SH-SY5Y (cell line): ENCODE measurements around the gene KDM1B.

ENCODE experiments used
- GATA2 ChIP-seq: IDR thresholded peaks from 2 replicates; pipeline ENCODE4 v1.6.1; 2011; ENCODE audit warnings: mild to moderate bottlenecking, low read depth, low read length
- GATA3 ChIP-seq: IDR thresholded peaks from 2 replicates; pipeline ENCODE4 v1.6.1; 2011; ENCODE audit warnings: low read depth, mild to moderate bottlenecking, low read length, moderate library complexity

KDM1B gene

GRCh38 chr6:18166312-18167036 is 11.3 kb downstream of the KDM1B start:
- TF ChIP-seq GATA3 (no peak), GATA2 (no peak)

- no peak for TF ChIP-seq GATA2
- no peak for TF ChIP-seq GATA3
Measured at GRCh38 chr6:18168264-18168663, 13.0 kb downstream of the KDM1B start.

- TF ChIP-seq GATA3: no peak
- TF ChIP-seq GATA2: no peak
Measured at GRCh38 chr6:18171871-18172270, 16.6 kb downstream of the KDM1B start.

DNA sequence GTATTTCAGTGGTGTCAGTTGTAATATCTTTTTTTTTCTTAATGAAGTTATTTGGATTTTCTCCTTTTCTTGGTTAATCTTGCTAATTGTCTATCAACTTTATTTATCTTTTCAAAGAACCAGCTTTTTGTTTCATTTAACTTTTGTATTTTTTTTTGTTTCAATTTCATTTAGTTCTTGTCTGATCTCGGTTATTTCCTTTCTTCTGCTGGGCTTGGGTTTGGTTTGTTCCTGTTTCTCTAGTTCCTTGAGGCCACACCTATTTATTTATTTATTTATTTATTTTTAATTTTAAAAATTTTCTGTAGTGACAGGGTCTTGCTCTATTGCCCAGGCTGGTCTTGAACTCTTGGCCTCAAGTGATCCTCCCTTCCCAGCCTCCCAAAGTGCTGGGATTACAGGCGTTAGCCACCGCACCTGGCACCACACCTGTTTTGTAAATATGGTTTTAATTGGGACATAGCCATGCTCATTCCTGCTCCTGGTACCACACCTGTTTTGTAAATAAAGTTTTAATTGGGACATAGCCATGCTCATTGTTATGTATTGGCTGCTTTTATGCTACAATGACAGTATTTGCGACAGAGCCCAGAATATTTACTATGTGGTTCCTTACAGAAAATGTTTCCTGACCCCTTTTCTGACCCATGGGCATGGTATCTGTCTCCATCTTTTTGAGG is 22.2 kb downstream of the KDM1B start:
- TF ChIP-seq GATA3 (no peak), GATA2 (no peak)

GRCh38 chr6:18178960-18179615 is 23.9 kb downstream of the KDM1B start:
- TF ChIP-seq GATA3: no peak
- no peak for TF ChIP-seq GATA2

DNA sequence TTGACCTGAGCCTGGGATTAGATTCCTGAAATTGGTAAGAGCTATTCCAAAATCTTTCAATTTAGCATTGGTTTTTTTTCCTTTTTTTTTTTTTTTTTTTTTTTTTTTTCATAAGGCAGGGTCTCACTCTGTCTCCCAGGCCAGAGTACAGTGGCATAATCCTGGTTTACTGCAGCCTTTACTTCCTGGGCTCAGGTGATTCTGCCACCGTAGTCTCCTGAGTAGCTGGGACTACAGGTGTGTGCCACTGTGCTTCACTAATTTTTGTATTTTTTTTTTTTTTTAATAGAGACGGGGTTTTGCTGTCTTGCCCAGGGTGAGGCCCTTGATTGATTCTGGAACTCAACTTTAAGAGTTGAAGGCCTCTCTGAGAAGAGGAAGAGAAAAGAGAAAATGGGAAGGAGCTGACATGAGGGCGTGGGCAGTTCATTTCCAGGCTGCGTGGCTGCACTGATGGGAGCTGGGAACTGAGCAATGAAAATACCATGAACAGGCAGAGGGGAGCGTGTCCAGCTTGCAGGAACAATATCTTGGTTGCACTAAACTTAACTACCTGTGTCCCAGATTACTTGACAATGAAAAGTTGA is 24.6 kb downstream of the KDM1B start:
- TF ChIP-seq GATA3: no peak
- TF ChIP-seq GATA2: no peak

GRCh38 chr6:18182568-18182967 is 27.3 kb downstream of the KDM1B start:
- TF ChIP-seq GATA2 (no peak), GATA3 (no peak)

DNA sequence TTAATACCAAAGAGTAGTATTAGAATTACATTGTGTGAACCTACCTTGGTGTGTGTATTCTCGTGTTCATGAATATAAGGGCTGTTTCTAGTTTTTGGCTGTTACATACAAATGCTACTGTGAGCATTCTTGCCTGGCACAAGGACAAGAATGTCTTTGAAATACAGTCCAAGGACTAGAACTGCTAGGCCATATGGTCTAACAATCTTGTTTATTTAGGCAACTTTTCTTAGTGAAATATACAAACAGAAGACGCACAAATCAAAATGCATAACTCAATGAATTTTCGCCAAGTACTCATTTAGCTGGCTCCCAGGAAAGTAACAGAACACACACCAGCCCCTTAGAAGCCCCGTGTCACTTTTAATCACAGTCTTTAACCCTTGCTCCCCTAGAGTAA is 28.5 kb downstream of the KDM1B start:
- TF ChIP-seq GATA2 (no peak), GATA3 (no peak)

- TF ChIP-seq GATA2 (no peak), GATA3 (no peak)
Measured at GRCh38 chr6:18185624-18186023, 30.4 kb downstream of the KDM1B start.

DNA sequence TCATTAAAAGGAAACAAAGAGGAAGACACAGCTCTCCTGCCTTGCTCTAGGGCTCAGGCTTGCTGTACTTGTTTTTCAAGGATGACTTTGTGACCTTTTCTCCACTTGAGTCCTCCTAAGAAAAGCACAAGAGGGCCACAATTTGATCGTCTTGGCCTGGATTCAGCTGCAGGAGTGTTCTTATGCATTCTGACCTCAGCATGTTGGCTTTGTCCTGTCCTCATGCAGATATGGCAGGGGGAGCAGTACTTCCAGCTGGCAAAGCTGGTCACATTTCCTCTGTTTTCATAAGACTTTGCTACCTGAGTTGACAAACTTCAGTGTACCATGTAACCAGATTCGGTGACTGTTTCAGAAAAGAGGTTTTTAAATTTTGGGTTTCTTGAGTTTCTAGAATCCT is 30.8 kb downstream of the KDM1B start:
- no peak for TF ChIP-seq GATA2
- no peak for TF ChIP-seq GATA3

DNA sequence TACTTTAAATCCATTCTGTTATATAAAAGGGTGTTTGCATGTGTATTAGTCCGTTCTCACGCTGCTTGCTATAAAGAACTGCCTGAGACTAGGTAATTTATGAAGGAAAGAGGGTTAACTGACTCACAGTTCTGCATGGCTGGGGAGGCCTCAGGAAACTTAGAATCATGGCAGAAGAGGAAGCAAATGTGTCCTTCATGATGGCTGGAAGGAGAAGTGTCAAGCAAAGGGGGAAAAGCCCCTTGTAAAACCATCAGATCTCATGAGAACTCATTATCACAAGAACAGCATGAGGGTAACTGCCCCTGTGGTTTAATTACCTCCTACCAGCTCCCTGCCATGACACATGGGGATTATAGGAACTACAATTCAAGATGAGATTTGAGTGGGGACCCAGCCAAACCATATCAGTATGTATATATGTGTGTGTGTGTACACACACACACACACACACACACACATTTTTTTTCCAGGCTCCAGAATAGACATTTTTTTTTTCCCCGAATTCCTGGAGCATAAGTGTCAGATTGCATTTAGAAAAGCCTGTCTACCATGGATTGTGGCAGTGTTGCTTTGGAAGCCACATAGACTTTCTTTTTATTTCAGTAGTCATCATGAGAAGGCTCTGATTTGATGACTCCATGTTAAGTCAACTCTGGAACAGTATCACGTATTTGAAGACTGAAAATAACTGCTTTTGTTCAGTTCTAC is 31.5 kb downstream of the KDM1B start:
- no peak for TF ChIP-seq GATA3
- no peak for TF ChIP-seq GATA2

DNA sequence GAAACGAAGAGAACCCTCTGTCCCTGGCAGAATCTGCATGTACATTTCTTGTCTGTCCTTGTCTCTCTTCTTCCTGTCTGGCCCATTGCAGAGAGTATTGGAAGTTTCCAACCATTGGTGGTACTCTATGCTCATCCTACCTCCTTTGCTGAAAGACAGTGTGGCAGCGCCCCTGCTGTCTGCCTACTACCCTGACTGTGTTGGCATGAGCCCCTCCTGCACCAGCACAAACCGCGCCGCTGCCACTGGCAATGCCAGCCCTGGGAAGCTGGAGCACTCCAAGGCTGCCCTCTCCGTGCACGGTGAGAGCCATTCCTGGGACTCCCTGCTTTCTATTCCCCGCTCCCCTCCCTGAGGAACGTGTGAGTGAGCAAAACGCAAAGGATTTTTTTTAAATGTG is 32.5 kb downstream of the KDM1B start:
- TF ChIP-seq GATA2: no peak
- TF ChIP-seq GATA3: no peak

DNA sequence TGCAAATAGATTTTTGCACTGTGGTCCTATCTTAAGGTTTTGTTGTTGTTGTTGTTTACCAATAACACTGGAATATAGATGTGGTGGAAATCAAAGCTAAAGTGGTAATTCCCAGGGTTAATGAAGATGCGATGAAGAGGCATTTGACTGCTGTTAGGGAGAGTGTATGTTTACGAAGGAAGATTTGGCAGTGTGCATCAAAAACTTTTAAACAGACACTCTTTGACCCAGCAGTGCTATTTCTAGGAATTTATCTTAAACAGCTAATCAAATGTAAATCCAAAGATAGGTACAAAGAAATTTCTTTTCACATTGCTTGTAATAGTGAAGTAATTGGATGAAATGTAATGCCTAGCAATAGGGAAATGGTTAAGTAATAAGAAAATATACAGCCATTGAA is 34.0 kb downstream of the KDM1B start:
- TF ChIP-seq GATA2 (no peak), GATA3 (no peak)

DNA sequence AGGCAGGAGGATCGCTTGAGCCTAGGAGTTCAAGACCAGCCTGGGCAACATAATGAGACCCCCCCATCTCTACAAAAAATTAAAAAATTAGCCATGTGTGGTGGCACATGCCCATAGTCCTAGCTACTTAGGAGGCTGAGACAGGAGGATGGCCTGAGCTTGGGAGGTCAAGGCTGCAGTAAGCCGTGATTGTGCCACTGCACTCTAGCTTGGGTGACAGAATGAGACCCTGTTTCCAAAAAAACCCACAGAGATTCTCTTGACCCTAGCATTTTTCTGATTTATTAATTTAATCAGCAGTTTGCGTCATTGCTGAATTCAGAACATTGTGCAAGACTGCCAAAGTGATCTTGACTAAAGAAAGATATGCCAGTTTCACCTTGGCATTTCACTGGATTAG is 36.8 kb downstream of the KDM1B start:
- TF ChIP-seq GATA2 (no peak), GATA3 (no peak)
